ENCODE measurements around the gene CYB561D2.

- TF ChIP-seq ARNT (IDR thresholded peaks at IDR 0.05) (no peak), SP1 (IDR thresholded peaks at IDR 0.05) (no peak), L3MBTL2 (conservative IDR thresholded peaks at IDR 0.05) (no peak), SUZ12 (IDR thresholded peaks at IDR 0.05) (no peak), CTBP1 (IDR thresholded peaks at IDR 0.05; ENCODE audit: borderline replicate concordance) (no peak)
Measured at GRCh38 chr3:50372349-50372748, 21.7 kb downstream of the CYB561D2 start.

Measured in HEK293T (cell line).